ENCODE data around the gene FYB2.

DNA sequence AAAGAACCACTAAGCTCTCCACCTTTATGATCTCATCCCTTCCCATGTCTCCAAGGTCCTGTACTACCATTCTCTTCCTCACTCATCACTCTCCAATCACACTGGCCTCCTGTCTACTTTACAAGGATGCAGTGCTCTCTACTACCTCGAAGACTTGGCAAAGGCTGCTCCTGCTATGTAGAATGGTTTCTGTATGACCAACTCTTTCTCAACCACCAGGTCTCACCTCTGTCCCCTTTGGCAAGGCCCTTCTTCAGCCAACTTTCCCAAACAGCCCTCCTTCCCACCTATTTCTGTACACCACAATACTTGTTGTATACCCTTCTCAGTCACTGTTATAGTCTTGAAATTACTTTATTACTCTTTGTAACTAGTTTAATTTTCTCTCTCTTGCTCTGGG lies 41.2 kb downstream of the FYB2 start:
- TF ChIP-seq, protein P1, sequence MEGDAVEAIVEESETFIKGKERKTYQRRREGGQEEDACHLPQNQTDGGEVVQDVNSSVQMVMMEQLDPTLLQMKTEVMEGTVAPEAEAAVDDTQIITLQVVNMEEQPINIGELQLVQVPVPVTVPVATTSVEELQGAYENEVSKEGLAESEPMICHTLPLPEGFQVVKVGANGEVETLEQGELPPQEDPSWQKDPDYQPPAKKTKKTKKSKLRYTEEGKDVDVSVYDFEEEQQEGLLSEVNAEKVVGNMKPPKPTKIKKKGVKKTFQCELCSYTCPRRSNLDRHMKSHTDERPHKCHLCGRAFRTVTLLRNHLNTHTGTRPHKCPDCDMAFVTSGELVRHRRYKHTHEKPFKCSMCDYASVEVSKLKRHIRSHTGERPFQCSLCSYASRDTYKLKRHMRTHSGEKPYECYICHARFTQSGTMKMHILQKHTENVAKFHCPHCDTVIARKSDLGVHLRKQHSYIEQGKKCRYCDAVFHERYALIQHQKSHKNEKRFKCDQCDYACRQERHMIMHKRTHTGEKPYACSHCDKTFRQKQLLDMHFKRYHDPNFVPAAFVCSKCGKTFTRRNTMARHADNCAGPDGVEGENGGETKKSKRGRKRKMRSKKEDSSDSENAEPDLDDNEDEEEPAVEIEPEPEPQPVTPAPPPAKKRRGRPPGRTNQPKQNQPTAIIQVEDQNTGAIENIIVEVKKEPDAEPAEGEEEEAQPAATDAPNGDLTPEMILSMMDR (IDR thresholded peaks at IDR 0.05): no peak
- TF ChIP-seq POLR2A (IDR thresholded peaks at IDR 0.05): no peak
